Astrocyte (in vitro differentiated cells and primary cell): Measurements from ENCODE around the gene UBAC2.

Source experiments
- CTCF ChIP-seq: IDR thresholded peaks from 2 replicates; pipeline ENCODE4 v1.5.1; 2011; ENCODE audit warnings: low read depth, mild to moderate bottlenecking, inconsistent platforms, low read length, moderate library complexity; ENCODE audit not compliant: insufficient read depth
- EZH2 ChIP-seq: IDR thresholded peaks from 2 replicates; pipeline ENCODE4 v1.6.1; 2012; ENCODE audit warnings: mild to moderate bottlenecking, low read length, inconsistent platforms; ENCODE audit not compliant: insufficient read depth

GRCh38 chr13:99363949-99364348, 163.3 kb downstream of the UBAC2 start:
- TF ChIP-seq CTCF (no peak), EZH2 (no peak)
